ENCODE results near the gene HGF. TPM values are rescaled to one million over a fixed set of nuclear protein-coding genes. Genes with fewer than 3 reads are reported as not detected.

The HGF gene
- polyA plus RNA-seq, 1 of the 3 experiments (the other 2 are of a cell fraction): 1.5 TPM

DNA sequence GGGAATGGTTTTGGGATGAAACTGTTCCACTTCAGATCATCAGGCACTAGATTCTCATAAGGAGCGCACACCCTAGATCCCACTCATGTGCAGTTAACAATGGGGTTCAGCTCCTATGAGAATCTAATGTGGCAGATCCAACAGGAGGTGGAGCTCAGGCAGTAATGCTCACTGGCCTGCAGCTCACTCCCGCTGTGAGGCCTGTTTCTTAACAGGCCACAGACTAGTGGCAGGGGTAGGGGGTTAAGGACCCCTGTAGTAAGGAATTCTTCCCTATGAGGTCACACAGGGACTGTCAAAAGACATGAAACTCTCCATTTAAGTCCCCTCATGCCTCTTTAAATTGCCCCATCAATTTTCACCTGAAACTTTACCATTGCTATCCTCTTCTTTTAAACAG, 8.0 kb downstream of the HGF start:
- TF ChIP-seq SMC3 (IDR thresholded peaks at IDR 0.05; ENCODE audit: low read depth, low read length) (no peak), CHD2 (IDR thresholded peaks at IDR 0.05; ENCODE audit: low read length, partially characterized antibody) (no peak), FOSL2 (IDR thresholded peaks at IDR 0.05; ENCODE audit: borderline replicate concordance, low read depth) (no peak)
- Histone ChIP-seq H3K36me3 (replicated peaks in 1 of 2; ENCODE audit: control insufficient read depth in 1 of 2, insufficient read depth in 2 of 2, low read length in 1 of 2) (peaks cover 0 to 2% of the 10 kb centered on the region in 2 experiments), H3K79me2 (ENCODE audit: insufficient read depth) (no peaks in the 10 kb centered on the region), H4K20me1 (ENCODE audit: insufficient read depth) (no peaks in the 10 kb centered on the region), H2AFZ (ENCODE audit: low read depth) (no peak overlapping the region), H3K27me3 (ENCODE audit: insufficient read depth) (no peaks in the 10 kb centered on the region), H3K9me3 (no peaks in the 10 kb centered on the region), H3K4me2 (no peak overlapping the region), H3F3A (replicated peaks; ENCODE audit: insufficient read depth) (no peaks in the 10 kb centered on the region), H3K4me3 (ENCODE audit: low read depth in 2 of 2, low read length in 1 of 2) (no peak overlapping the region), H3K27ac (ENCODE audit: low read depth in 2 of 2, low read length in 1 of 2) (no peak overlapping the region; a peak in 1 of 4 replicates), H3K9me2 (no peaks in the 10 kb centered on the region), H3K4me1 (ENCODE audit: control insufficient read depth in 1 of 2, insufficient read depth in 2 of 2, low read depth in 1 of 2, low read length in 1 of 2) (peaks cover 0 to 5% of the 10 kb centered on the region in 2 experiments; a peak in 2 of 4 replicates), H3K9ac (no peak overlapping the region)
- POLR2A ChIA-PET: no interaction called here
- DNase-seq: no peak
- 89% methylated on average over 2 of the region's 2 CpGs for WGBS (ENCODE audit: low lambda C conversion rate)
- CTCF ChIA-PET: interaction anchor here (1.3 kb wide), 1 partner anchor 9 kb away, joined by 5 read pairs; no protein-coding TSS in a partner anchor

DNA sequence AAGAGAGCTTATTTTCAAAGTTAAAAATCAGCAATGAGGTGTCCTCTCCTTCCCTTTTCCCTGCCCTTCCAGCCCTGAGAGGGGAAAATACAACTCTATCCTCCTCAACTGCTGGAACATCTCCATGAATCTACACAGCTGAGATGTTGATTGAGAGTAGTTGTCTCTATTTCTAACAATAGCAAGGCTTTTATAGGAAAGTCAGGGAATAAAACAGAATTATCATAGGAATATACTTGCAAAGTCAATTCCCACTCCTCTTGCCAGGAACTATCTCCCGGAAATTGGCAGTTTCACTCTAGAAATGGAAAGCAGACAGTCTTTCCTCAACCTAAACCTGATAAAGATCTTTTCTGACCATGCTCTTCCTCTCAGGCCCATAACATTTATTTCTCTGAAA, 8.8 kb downstream of the HGF start:
- peaks cover 0 to 5% of the 10 kb centered on the region in 2 experiments; a peak in 2 of 4 replicates for H3K4me1 ChIP-seq (ENCODE audit: control insufficient read depth in 1 of 2, insufficient read depth in 2 of 2, low read depth in 1 of 2, low read length in 1 of 2)
- H3K4me3 ChIP-seq (ENCODE audit: low read depth in 2 of 2, low read length in 1 of 2): no peak overlapping the region
- no peaks in the 10 kb centered on the region for H3K79me2 ChIP-seq (ENCODE audit: insufficient read depth)
- H3K27me3 ChIP-seq (ENCODE audit: insufficient read depth): no peaks in the 10 kb centered on the region
- TF ChIP-seq NFIC (IDR thresholded peaks at IDR 0.05; ENCODE audit: borderline replicate concordance): no peak
- no peak for TF ChIP-seq RXRA (IDR thresholded peaks at IDR 0.05; ENCODE audit: borderline replicate concordance, low read depth)
- TF ChIP-seq, protein P1, sequence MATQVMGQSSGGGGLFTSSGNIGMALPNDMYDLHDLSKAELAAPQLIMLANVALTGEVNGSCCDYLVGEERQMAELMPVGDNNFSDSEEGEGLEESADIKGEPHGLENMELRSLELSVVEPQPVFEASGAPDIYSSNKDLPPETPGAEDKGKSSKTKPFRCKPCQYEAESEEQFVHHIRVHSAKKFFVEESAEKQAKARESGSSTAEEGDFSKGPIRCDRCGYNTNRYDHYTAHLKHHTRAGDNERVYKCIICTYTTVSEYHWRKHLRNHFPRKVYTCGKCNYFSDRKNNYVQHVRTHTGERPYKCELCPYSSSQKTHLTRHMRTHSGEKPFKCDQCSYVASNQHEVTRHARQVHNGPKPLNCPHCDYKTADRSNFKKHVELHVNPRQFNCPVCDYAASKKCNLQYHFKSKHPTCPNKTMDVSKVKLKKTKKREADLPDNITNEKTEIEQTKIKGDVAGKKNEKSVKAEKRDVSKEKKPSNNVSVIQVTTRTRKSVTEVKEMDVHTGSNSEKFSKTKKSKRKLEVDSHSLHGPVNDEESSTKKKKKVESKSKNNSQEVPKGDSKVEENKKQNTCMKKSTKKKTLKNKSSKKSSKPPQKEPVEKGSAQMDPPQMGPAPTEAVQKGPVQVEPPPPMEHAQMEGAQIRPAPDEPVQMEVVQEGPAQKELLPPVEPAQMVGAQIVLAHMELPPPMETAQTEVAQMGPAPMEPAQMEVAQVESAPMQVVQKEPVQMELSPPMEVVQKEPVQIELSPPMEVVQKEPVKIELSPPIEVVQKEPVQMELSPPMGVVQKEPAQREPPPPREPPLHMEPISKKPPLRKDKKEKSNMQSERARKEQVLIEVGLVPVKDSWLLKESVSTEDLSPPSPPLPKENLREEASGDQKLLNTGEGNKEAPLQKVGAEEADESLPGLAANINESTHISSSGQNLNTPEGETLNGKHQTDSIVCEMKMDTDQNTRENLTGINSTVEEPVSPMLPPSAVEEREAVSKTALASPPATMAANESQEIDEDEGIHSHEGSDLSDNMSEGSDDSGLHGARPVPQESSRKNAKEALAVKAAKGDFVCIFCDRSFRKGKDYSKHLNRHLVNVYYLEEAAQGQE (IDR thresholded peaks at IDR 0.05; ENCODE audit: low read depth, low read length): no peak
- TF ChIP-seq ELF1 (IDR thresholded peaks at IDR 0.05): no peak
- TF ChIP-seq FOSL2 (IDR thresholded peaks at IDR 0.05; ENCODE audit: borderline replicate concordance, low read depth): no peak
- no peak for TF ChIP-seq EZH2phosphoT487 (IDR thresholded peaks at IDR 0.05; ENCODE audit: borderline replicate concordance, low read depth)
- no peak for TF ChIP-seq POLR2AphosphoS5 (IDR thresholded peaks at IDR 0.05; ENCODE audit: low read depth, low read length)
- POLR2A ChIA-PET: no interaction called here
- no peaks in the 10 kb centered on the region for H4K20me1 ChIP-seq (ENCODE audit: insufficient read depth)
- WGBS (ENCODE audit: low lambda C conversion rate): 100% methylated on average over 1 of the region's 1 CpG
- no peak overlapping the region for H3K4me2 ChIP-seq
- no peak overlapping the region for H3K27ac ChIP-seq (ENCODE audit: low read depth in 2 of 2, low read length in 1 of 2)
- peaks cover 0 to 2% of the 10 kb centered on the region in 2 experiments for H3K36me3 ChIP-seq (replicated peaks in 1 of 2; ENCODE audit: control insufficient read depth in 1 of 2, insufficient read depth in 2 of 2, low read length in 1 of 2)
- no peak overlapping the region for H3K9ac ChIP-seq
- H3K9me3 ChIP-seq: no peaks in the 10 kb centered on the region
- DNase-seq: no peak
- CTCF ChIA-PET: interaction anchor here (0.6 kb wide), 1 partner anchor 15 kb away, joined by 3 read pairs; no protein-coding TSS in a partner anchor
- no peaks in the 10 kb centered on the region for H3F3A ChIP-seq (replicated peaks; ENCODE audit: insufficient read depth)
- no peaks in the 10 kb centered on the region for H3K9me2 ChIP-seq
- no peak overlapping the region for H2AFZ ChIP-seq (ENCODE audit: low read depth)

Data from SK-N-SH (cell line).